ENCODE results near the gene ARHGAP42.

DNA sequence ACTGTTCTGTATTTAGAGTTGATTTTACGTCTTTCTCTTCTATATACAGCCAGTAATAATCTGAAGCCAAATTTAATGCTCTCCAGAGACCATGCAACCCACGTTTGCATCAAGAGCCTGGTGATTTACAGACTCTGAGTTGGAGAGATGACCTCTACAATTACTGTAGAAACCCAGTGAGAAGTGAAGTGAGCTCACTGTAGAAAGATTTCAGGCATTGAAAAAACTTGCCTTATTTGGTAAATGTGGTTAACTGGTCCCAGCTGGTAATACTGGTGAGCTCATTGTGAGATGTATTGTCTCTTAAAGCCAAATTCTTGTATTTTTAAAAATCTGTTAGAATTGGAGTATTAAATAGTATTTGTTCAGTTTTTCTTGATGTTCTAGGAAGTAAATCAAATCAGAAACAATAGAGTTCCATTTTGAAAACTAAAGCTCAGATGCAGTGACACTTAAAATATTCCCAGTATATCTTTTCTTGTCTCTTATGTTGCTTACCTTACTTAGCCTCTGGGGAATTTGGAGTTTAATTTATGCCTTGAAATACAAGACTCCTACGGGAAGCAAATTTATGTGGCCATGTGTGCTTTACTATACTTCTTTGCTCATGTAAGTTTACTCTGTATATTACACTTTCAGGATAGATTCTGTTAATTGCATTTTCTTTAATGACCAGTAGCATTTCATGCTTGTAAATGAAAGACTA, 189.9 kb downstream of the ARHGAP42 start:
- TF ChIP-seq, protein P1, sequence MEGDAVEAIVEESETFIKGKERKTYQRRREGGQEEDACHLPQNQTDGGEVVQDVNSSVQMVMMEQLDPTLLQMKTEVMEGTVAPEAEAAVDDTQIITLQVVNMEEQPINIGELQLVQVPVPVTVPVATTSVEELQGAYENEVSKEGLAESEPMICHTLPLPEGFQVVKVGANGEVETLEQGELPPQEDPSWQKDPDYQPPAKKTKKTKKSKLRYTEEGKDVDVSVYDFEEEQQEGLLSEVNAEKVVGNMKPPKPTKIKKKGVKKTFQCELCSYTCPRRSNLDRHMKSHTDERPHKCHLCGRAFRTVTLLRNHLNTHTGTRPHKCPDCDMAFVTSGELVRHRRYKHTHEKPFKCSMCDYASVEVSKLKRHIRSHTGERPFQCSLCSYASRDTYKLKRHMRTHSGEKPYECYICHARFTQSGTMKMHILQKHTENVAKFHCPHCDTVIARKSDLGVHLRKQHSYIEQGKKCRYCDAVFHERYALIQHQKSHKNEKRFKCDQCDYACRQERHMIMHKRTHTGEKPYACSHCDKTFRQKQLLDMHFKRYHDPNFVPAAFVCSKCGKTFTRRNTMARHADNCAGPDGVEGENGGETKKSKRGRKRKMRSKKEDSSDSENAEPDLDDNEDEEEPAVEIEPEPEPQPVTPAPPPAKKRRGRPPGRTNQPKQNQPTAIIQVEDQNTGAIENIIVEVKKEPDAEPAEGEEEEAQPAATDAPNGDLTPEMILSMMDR (IDR thresholded peaks at IDR 0.05) = no peak
- no peak for TF ChIP-seq POLR2A (IDR thresholded peaks at IDR 0.05)
